Measurements from ENCODE around the gene TPM4.

TPM4 gene

DNA sequence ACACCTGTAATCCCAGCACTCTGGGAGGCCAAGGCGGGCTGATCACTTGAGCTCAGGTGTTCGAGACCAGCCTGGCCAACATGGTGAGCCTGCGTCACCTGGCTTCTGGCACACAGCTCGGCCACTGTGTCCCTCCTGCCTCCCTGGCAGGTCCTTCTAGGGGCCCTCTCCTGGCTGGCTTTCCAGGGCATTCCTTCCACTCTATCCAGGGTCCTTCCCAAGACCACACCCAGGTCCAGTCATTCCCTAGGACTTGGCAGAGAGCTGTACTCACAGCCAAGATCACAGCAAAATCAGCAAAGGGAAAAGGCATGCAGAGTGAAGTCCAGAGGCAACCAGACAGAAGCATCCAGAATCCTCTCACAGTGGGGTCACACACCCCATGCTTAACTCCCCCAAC, 57.5 kb downstream of the TPM4 start:
- DNase-seq (ENCODE audit: low read depth), result no peak
- TF ChIP-seq, protein P1, sequence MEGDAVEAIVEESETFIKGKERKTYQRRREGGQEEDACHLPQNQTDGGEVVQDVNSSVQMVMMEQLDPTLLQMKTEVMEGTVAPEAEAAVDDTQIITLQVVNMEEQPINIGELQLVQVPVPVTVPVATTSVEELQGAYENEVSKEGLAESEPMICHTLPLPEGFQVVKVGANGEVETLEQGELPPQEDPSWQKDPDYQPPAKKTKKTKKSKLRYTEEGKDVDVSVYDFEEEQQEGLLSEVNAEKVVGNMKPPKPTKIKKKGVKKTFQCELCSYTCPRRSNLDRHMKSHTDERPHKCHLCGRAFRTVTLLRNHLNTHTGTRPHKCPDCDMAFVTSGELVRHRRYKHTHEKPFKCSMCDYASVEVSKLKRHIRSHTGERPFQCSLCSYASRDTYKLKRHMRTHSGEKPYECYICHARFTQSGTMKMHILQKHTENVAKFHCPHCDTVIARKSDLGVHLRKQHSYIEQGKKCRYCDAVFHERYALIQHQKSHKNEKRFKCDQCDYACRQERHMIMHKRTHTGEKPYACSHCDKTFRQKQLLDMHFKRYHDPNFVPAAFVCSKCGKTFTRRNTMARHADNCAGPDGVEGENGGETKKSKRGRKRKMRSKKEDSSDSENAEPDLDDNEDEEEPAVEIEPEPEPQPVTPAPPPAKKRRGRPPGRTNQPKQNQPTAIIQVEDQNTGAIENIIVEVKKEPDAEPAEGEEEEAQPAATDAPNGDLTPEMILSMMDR (conservative IDR thresholded peaks at IDR 0.05; ENCODE audit: low read depth, low read length), result no peak
- no peak overlapping the region for H3K4me3 ChIP-seq (ENCODE audit: low read depth, low read length)

GRCh38 chr19:16134510-16134909, 58.2 kb downstream of the TPM4 start:
- DNase-seq (ENCODE audit: low read depth), result no peak
- H3K4me3 ChIP-seq (ENCODE audit: low read depth, low read length), result no peak overlapping the region
- TF ChIP-seq, protein P1 (conservative IDR thresholded peaks at IDR 0.05; ENCODE audit: low read depth, low read length), result no peak

GRCh38 chr19:16135430-16136127, 59.3 kb downstream of the TPM4 start:
- no peak overlapping the region for H3K4me3 ChIP-seq (ENCODE audit: low read depth, low read length)
- no peak for DNase-seq (ENCODE audit: low read depth)
- TF ChIP-seq, protein P1 (conservative IDR thresholded peaks at IDR 0.05; ENCODE audit: low read depth, low read length), result no peak

GRCh38 chr19:16136185-16136999, 60.1 kb downstream of the TPM4 start:
- TF ChIP-seq, protein P1 (conservative IDR thresholded peaks at IDR 0.05; ENCODE audit: low read depth, low read length), result no peak
- H3K4me3 ChIP-seq (ENCODE audit: low read depth, low read length), result no peak overlapping the region
- DNase-seq (ENCODE audit: low read depth), result no peak

GRCh38 chr19:16139752-16140151, 63.5 kb downstream of the TPM4 start:
- DNase-seq (ENCODE audit: low read depth), result no peak
- no peak overlapping the region for H3K4me3 ChIP-seq (ENCODE audit: low read depth, low read length)
- TF ChIP-seq, protein P1 (conservative IDR thresholded peaks at IDR 0.05; ENCODE audit: low read depth, low read length), result no peak

DNA sequence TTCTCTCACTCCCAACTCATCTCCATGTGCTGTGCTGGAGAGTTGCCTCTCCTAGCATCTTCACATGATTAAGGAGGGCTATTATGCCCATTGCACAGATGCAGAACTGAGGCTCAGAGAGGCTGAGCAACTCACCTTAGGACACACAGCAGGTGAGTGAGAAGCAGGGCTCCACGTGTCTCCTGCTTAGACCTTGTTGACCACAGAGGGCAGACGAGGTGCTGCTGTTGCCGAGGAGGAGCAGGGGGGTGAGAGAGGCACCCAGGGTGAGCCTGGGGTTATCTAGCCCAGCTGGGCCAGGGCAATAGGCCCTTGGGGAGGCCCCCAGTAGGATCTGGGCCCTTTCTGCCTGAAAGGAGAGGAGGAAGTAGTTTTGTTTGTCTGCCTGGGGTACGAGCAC, 64.7 kb downstream of the TPM4 start:
- H3K4me3 ChIP-seq (ENCODE audit: low read depth, low read length), result no peak overlapping the region
- DNase-seq (ENCODE audit: low read depth), result no peak
- TF ChIP-seq, protein P1 (conservative IDR thresholded peaks at IDR 0.05; ENCODE audit: low read depth, low read length), result no peak
